ENCODE data around the gene MFAP4.

DNA sequence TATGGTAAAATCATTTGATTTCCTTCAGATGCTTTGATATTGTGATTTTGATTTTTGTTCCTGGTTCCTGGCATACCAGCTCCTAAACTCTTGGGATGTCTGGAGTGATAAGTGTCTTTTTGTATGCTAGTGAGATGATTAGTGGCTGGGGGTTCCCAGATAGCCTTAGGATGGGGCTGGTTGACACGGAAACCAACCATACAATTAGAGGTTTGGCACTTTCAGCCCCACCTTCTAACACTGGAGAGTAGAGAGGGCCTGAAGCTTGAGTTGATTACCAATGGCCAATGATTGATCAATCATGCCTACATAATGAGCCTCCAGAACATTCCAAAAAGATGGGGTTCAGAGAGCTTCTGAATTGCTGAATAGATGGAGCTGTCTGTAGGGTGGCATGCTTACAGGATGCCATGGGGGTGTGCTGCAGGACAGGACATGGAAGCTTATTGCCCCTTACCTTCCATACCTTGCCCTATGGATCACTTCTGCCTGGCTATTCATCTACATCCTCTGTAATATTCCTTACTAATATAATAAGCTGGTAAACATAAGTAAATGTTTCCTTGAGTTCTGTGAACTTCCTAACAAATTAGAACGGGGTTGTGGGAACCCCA, 46.8 kb upstream of the MFAP4 start:
- TF ChIP-seq, protein P1, sequence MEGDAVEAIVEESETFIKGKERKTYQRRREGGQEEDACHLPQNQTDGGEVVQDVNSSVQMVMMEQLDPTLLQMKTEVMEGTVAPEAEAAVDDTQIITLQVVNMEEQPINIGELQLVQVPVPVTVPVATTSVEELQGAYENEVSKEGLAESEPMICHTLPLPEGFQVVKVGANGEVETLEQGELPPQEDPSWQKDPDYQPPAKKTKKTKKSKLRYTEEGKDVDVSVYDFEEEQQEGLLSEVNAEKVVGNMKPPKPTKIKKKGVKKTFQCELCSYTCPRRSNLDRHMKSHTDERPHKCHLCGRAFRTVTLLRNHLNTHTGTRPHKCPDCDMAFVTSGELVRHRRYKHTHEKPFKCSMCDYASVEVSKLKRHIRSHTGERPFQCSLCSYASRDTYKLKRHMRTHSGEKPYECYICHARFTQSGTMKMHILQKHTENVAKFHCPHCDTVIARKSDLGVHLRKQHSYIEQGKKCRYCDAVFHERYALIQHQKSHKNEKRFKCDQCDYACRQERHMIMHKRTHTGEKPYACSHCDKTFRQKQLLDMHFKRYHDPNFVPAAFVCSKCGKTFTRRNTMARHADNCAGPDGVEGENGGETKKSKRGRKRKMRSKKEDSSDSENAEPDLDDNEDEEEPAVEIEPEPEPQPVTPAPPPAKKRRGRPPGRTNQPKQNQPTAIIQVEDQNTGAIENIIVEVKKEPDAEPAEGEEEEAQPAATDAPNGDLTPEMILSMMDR (IDR thresholded peaks at IDR 0.05; ENCODE audit: low read depth, low read length) = no peak
- TF ChIP-seq EZH2phosphoT487 (IDR thresholded peaks at IDR 0.05; ENCODE audit: low read depth) = no peak
